Measurements from ENCODE around the gene DNM1. TPM values are rescaled to one million over a fixed set of nuclear protein-coding genes. Genes with fewer than 3 reads are reported as not detected.
A peak's percentile ranks its signal among the peaks of the same experiment; 100 is the strongest.
"Not testable (repeated sequence)": the region's sequence is repeated elsewhere in the genome, so short reads cannot be mapped to it uniquely, and the experiment has no call there.

The DNM1 gene
- total RNA-seq, 2 experiments from 2014 or later, result 0.60 to 1.0 TPM

- ChIA-PET CTCF (no interaction called here), POLR2A (no interaction called here)
- no peaks in the 10 kb centered on the region for H3K9me3 Mint-ChIP-seq
- H3K4me3 Mint-ChIP-seq, result no peak overlapping the region
- H3K27me3 Mint-ChIP-seq, result no peaks in the 10 kb centered on the region
- no peak for DNase-seq
- H3K4me1 Mint-ChIP-seq, result peaks cover 22% of the 10 kb centered on the region
- H3K27ac Mint-ChIP-seq, result no peak overlapping the region
- peaks cover 34% of the 10 kb centered on the region for H3K36me3 Mint-ChIP-seq (ENCODE audit: low read depth)
These were observed 38.8 kb upstream of the DNM1 start for GRCh38 chr9:128164307-128164885.

GRCh38 chr9:128166169-128166568 is 37.0 kb upstream of the DNM1 start:
- Mint-ChIP-seq H3K27ac (no peak overlapping the region), H3K9me3 (no peaks in the 10 kb centered on the region), H3K4me1 (peaks cover 15% of the 10 kb centered on the region), H3K36me3 (ENCODE audit: low read depth) (peaks cover 38% of the 10 kb centered on the region), H3K27me3 (no peaks in the 10 kb centered on the region), H3K4me3 (no peak overlapping the region)
- no peak for DNase-seq
- ChIA-PET POLR2A (no interaction called here), CTCF (interaction anchor here (0.9 kb wide), 1 partner anchor 59 kb away, joined by 3 read pairs; no protein-coding TSS in a partner anchor)

- no peak overlapping the region for H3K27ac Mint-ChIP-seq
- no peaks in the 10 kb centered on the region for H3K9me3 Mint-ChIP-seq
- ChIA-PET POLR2A (no interaction called here), CTCF (no interaction called here)
- H3K27me3 Mint-ChIP-seq, result no peaks in the 10 kb centered on the region
- peaks cover 7% of the 10 kb centered on the region for H3K4me1 Mint-ChIP-seq
- peaks cover 36% of the 10 kb centered on the region for H3K36me3 Mint-ChIP-seq (ENCODE audit: low read depth)
- no peak for DNase-seq
- H3K4me3 Mint-ChIP-seq, result no peak overlapping the region
These were observed 36.0 kb upstream of the DNM1 start for GRCh38 chr9:128167209-128167608.

GRCh38 chr9:128168731-128169308 is 34.4 kb upstream of the DNM1 start:
- H3K27me3 Mint-ChIP-seq, result no peaks in the 10 kb centered on the region
- POLR2A ChIA-PET, result no interaction called here

GRCh38 chr9:128169492-128169891 is 33.7 kb upstream of the DNM1 start:
- no peaks in the 10 kb centered on the region for H3K9me3 Mint-ChIP-seq
- H3K27ac Mint-ChIP-seq, result peak overlapping the region; percentile 41
- DNase-seq, result no peak
- POLR2A ChIA-PET, result no interaction called here
- no peaks in the 10 kb centered on the region for H3K27me3 Mint-ChIP-seq
- CTCF ChIA-PET, result interaction anchor here (0.9 to 2.2 kb wide), 2 partner anchors 21 to 52 kb away, joined by 3 to 4 read pairs; no protein-coding TSS in a partner anchor
- H3K4me3 Mint-ChIP-seq, result no peak overlapping the region
- H3K4me1 Mint-ChIP-seq, result no peaks in the 10 kb centered on the region
- peaks cover 27% of the 10 kb centered on the region for H3K36me3 Mint-ChIP-seq (ENCODE audit: low read depth)

More at GRCh38 chr9:128168731-128169308, 34.4 kb upstream of the DNM1 start:
- Mint-ChIP-seq H3K9me3 (no peaks in the 10 kb centered on the region), H3K4me1 (no peaks in the 10 kb centered on the region), H3K4me3 (no peak overlapping the region), H3K27ac (no peak overlapping the region), H3K36me3 (ENCODE audit: low read depth) (peaks cover 30% of the 10 kb centered on the region)
- DNase-seq, result no peak
- CTCF ChIA-PET, result interaction anchor here (1.2 to 2.2 kb wide), 2 partner anchors 17 to 51 kb away, joined by 3 to 4 read pairs; no protein-coding TSS in a partner anchor

- POLR2A ChIA-PET, result no interaction called here
- H3K36me3 Mint-ChIP-seq (ENCODE audit: low read depth), result peaks cover 24% of the 10 kb centered on the region
- no peaks in the 10 kb centered on the region for H3K4me1 Mint-ChIP-seq
- DNase-seq, result no peak
- no peak overlapping the region for H3K4me3 Mint-ChIP-seq
- CTCF ChIA-PET, result interaction anchor here (0.9 kb wide), 2 partner anchors 20 to 21 kb away, joined by 3 read pairs; no protein-coding TSS in a partner anchor
- H3K27ac Mint-ChIP-seq, result peak overlapping the region; percentile 41
- H3K27me3 Mint-ChIP-seq, result no peaks in the 10 kb centered on the region
- H3K9me3 Mint-ChIP-seq, result no peaks in the 10 kb centered on the region
These were observed 33.3 kb upstream of the DNM1 start for GRCh38 chr9:128169925-128170324.

- no peak for DNase-seq
- no peak overlapping the region for H3K4me3 Mint-ChIP-seq
- H3K9me3 Mint-ChIP-seq, result peaks cover 4% of the 10 kb centered on the region
- peaks cover 21% of the 10 kb centered on the region for H3K36me3 Mint-ChIP-seq (ENCODE audit: low read depth)
- no peak overlapping the region for H3K27ac Mint-ChIP-seq
- CTCF ChIA-PET, result interaction anchor here (0.6 to 1.5 kb wide), 3 partner anchors 9 to 27 kb away, joined by 3 read pairs; no protein-coding TSS in a partner anchor
- no peaks in the 10 kb centered on the region for H3K27me3 Mint-ChIP-seq
- POLR2A ChIA-PET, result no interaction called here
- H3K4me1 Mint-ChIP-seq, result no peaks in the 10 kb centered on the region
These were observed 29.1 kb upstream of the DNM1 start for GRCh38 chr9:128174062-128174461.

- no peaks in the 10 kb centered on the region for H3K27me3 Mint-ChIP-seq
- peaks cover 28% of the 10 kb centered on the region for H3K36me3 Mint-ChIP-seq (ENCODE audit: low read depth)
- POLR2A ChIA-PET, result no interaction called here
- CTCF ChIA-PET, result interaction anchor here (0.6 to 1.5 kb wide), 6 partner anchors 8 to 315 kb away, joined by 3 to 4 read pairs (median 3); partner anchors contain the start of gene BBLN
- H3K4me3 Mint-ChIP-seq, result no peak overlapping the region
- no peak overlapping the region for H3K27ac Mint-ChIP-seq
- DNase-seq, result no peak
- H3K9me3 Mint-ChIP-seq, result peaks cover 6% of the 10 kb centered on the region
- H3K4me1 Mint-ChIP-seq, result no peaks in the 10 kb centered on the region
These were observed 28.0 kb upstream of the DNM1 start for GRCh38 chr9:128175102-128175563.

GRCh38 chr9:128175726-128176125 is 27.5 kb upstream of the DNM1 start:
- H3K27me3 Mint-ChIP-seq, result no peaks in the 10 kb centered on the region
- ChIA-PET CTCF (interaction anchor here (0.9 kb wide), 1 partner anchor 16 kb away, joined by 3 read pairs; the partner anchor contains the start of gene BBLN), POLR2A (no interaction called here)
- DNase-seq, result no peak
- no peak overlapping the region for H3K27ac Mint-ChIP-seq
- H3K4me1 Mint-ChIP-seq, result no peaks in the 10 kb centered on the region
- H3K4me3 Mint-ChIP-seq, result no peak overlapping the region
- peaks cover 34% of the 10 kb centered on the region for H3K36me3 Mint-ChIP-seq (ENCODE audit: low read depth)
- H3K9me3 Mint-ChIP-seq, result peaks cover 6% of the 10 kb centered on the region

GRCh38 chr9:128178806-128179431 is 24.3 kb upstream of the DNM1 start:
- Mint-ChIP-seq H3K36me3 (ENCODE audit: low read depth) (peaks cover 50% of the 10 kb centered on the region), H3K27me3 (no peaks in the 10 kb centered on the region), H3K9me3 (peaks cover 6% of the 10 kb centered on the region), H3K4me3 (no peak overlapping the region), H3K4me1 (no peaks in the 10 kb centered on the region), H3K27ac (peak overlapping the region; percentile 13)
- no peak for DNase-seq
- CTCF ChIA-PET, result no interaction called here
- POLR2A ChIA-PET, result no interaction called here

GRCh38 chr9:128180001-128180400 is 23.2 kb upstream of the DNM1 start:
- Mint-ChIP-seq H3K27me3 (no peaks in the 10 kb centered on the region), H3K9me3 (peaks cover 6% of the 10 kb centered on the region), H3K36me3 (ENCODE audit: low read depth) (peaks cover 52% of the 10 kb centered on the region), H3K4me1 (no peaks in the 10 kb centered on the region), H3K27ac (no peak overlapping the region), H3K4me3 (no peak overlapping the region)
- CTCF ChIA-PET, result no interaction called here
- DNase-seq, result no peak
- POLR2A ChIA-PET, result no interaction called here

GRCh38 chr9:128180447-128180846 is 22.7 kb upstream of the DNM1 start:
- Mint-ChIP-seq H3K27me3 (no peaks in the 10 kb centered on the region), H3K4me1 (no peaks in the 10 kb centered on the region), H3K9me3 (peaks cover 6% of the 10 kb centered on the region), H3K27ac (no peak overlapping the region), H3K4me3 (no peak overlapping the region), H3K36me3 (ENCODE audit: low read depth) (peaks cover 52% of the 10 kb centered on the region)
- ChIA-PET POLR2A (no interaction called here), CTCF (no interaction called here)
- DNase-seq, result no peak

GRCh38 chr9:128181480-128181879 is 21.7 kb upstream of the DNM1 start:
- H3K27me3 Mint-ChIP-seq, H3K4me3 Mint-ChIP-seq, CTCF ChIA-PET, H3K9me3 Mint-ChIP-seq, DNase-seq, H3K27ac Mint-ChIP-seq, H3K4me1 Mint-ChIP-seq, POLR2A ChIA-PET: not testable (repeated sequence)
- H3K36me3 Mint-ChIP-seq (ENCODE audit: low read depth), result peaks cover 57% of the 10 kb centered on the region

Measured in activated CD4-positive, alpha-beta T cell treated with anti-CD3 and anti-CD28 coated beads, Interleukin-2, amount 10 ng/mL, durations not matched to agents 7 days and 5 days (primary cell).